Right hindlimb (tissue), 1 donor: ENCODE data around the gene FXYD2.

Experiments
- DNase-seq: peaks from one replicate; pipeline ENCODE4 v3.0.0-alpha.2; 2018

The FXYD2 gene

GRCh38 chr11:117795638-117796455 lies 28.7 kb downstream of the FXYD2 start:
- DNase-seq = no peak

DNA sequence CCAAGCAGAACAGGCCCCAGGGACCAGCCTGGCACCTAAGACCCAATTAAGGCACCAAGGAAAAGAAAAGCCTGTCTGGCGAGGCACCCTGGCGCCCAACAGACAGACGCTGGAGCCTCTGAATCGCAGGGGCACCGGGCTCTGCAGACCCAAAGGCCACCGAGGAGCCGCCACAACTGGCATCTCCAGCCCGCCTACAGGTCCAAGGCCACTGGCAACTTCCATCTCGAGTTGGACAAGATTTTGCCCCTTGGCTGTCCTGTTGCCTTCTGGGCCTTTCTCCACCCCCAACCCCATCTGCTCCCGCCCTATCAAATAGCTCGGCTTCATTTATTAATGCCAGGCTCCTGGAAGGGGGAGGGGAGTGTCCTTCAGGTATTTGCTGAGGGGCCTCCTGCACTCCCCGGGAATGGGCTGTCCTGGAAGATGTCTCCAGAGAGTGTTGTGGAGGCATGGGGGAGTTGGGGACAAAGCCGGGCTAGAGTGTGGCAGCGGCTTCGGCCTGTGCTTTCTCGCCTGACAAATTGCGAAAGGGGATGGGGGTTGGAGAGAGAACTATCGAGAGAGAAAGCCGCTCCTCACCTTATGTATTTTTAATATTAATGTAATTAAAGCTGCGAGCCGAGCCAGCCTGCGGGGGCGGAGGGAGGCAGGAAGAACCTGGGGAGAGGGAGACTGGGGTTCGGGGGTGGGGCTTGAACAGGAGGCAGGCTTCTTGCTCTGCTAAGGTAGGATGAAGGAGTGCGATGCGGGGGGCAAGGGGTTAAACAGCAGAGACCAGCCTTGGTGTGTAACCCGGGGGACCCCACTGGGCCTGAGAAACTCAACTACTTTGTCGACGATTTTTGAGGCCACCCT lies 29.5 kb downstream of the FXYD2 start:
- no peak for DNase-seq

DNA sequence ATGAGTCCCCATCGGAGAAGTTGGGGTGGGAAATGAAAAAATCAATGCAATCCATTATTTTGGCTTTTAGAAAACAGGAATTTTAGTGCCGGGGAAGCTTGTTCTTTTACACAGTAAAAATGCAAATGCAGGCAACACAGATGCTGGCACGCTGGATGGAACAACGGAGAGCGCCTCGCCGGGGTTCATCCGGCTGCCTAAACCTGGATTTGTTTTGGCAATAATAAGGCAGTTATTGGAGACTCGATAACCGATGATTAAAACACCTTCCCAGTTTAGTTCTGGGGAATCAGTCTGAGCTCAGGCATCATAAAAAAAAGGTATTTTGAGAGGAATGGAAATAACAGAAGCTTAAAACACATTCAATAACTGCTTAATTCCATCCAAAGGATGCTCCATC lies 30.4 kb downstream of the FXYD2 start:
- no peak for DNase-seq

DNA sequence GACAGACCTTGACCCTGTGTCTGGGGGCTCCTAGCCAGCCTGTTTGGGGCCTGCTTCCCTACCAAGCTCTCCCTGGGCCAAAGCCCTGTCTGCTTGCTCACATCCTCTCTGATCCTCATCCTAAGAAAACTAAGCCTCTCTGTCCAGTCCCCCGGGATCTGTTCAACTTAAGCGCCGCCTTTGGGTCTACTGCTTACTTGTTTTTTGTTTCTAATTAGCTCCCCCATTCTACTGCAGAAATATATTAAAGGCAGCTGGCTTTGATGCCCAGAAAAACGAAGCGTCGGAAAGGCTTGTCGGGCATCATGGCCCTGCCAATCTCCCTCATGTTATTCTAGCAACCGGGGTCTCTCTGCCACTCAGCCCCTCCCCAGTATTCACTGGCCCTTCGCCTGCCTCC lies 31.0 kb downstream of the FXYD2 start:
- DNase-seq = no peak

DNA sequence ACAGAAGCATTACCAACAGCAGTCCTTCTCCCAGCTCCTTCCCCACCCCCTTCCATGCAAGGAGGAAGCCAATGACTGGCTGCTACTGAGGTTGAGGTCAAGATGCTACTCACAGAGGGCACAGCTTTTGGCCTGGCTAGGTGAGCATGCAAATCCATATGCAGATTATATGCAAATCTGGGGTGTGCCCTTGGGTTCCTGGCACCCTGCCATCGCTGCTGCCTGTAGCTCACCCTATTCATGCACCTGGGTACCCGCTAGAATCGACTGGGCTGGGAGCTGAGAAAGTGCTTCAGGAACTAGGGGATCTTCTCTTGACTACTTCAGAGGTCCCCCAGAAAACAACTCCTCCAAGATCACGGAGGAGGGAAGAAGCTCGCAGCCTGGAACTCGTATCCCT lies 31.6 kb downstream of the FXYD2 start:
- no peak for DNase-seq

DNA sequence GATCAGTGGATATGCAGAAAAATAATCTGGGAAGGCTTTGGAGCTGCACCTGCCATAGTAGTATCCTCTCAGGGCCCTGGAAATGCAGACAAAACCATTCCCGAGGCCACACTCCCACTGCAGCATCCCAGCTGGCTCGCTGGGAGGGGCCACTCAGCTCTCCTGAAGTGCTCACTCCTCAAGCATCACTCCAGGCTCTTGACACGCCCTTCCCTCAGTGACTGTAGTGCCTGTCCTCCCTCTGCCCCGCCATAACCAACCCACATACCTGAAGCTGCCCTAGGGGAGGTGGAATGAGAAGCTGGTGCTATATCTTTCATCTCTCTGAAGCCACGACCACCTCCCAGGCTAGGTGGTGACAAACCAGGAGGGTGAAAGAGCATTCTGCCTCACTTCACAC lies 32.3 kb downstream of the FXYD2 start:
- DNase-seq = no peak

GRCh38 chr11:117790279-117790678 lies 34.3 kb downstream of the FXYD2 start:
- no peak for DNase-seq

GRCh38 chr11:117789241-117789640 lies 35.3 kb downstream of the FXYD2 start:
- DNase-seq = no peak

- no peak for DNase-seq
Measured at GRCh38 chr11:117786135-117786870, 38.2 kb downstream of the FXYD2 start.

DNA sequence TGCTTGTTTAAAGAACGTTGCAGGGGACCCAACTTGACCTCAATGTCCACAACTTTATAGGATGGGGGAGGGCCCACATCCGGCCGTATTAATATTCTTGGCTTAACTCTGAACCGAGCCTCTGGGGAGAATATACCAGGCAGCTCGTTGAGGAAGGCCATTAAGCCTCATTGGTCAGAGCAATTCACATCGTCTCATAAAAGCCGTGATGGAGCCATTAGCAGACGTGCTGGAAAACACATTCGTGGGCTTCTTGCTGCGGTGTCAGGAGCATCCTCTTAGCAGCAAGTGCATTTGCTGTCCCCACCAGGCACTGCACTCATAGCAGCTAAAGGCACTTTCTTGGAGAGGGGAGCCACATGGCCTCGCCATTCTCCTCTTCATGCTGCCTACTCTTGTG lies 42.4 kb downstream of the FXYD2 start:
- DNase-seq = no peak

DNA sequence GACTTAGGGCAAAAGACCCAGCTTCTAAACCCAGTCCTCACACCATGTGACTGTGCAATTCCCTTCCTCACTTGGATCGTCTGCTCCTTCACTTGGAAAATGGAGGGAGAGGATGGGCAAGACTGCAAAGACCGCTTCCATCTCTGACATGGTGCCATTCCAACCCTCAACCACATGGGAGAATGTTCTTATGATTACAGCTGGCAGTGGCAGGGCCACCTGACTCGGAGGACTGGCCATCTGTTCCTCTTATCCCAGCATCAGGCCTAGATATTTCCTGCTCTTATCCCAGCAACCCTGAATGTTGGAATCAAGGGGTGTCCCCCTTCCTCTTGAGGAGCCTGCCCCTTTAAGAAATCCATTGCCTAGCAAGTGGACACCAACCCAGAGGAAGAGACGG lies 42.9 kb downstream of the FXYD2 start:
- DNase-seq = no peak

DNA sequence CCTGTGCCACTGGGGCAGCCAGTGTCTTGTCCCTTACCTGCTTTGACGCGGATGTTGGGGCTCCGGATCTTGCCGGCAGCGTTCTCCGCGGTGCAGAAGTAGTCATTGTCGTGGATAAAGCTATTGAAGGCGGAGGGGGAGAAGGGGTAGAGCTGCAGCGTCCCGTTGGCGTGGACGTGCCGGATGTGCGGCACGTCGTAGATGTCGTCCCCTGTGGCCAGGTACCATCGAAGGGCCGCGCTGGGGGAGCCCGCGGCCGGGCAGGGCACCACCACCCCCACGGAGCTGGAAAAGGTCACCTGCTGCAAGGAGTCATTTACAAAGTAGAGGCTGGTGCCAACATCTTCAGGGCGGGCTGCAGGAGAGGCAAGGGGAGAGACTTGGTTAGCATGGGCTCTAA lies 44.1 kb downstream of the FXYD2 start:
- DNase-seq = no peak

DNA sequence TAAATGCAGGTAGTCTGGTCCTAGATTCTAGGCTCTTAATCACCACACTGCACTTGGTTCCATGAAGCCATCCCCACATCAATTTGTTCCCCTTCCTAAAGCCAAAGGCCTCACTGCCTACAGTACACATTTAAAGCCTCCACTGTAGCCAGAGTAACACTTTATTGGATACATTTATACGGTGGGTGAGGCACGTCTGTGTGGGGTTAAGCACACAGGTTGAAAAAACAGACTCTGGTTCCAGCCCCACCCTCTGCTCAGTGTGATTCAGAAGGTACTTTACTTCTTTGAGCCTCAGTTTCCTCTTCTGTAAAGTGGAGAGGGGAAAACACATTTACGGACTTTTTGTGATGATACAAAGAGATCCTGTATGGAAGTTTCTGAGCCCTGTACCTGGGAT lies 50.0 kb downstream of the FXYD2 start:
- no peak for DNase-seq

DNA sequence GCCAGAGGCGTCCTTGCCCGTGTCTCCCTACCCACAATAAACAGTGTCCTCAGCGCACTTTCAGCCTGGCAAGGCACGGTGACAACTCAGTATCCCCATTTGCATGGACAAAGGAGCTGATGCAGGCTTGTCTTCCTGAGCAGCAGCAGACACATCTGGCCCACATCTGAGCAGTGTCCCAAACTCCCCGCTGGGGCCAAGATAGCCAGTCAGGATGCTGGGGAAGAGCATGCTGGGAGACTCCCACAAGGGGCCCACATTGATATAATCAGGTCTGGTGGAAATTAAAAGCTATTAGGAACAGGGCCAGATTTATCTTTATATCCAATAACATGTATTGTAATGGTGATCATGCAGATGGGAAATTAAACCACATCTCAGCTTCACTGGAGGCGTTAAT lies 52.2 kb downstream of the FXYD2 start:
- DNase-seq = no peak

- no peak for DNase-seq
Measured at GRCh38 chr11:117771841-117772240, 52.7 kb downstream of the FXYD2 start.

GRCh38 chr11:117771197-117771596 lies 53.3 kb downstream of the FXYD2 start:
- no peak for DNase-seq

DNA sequence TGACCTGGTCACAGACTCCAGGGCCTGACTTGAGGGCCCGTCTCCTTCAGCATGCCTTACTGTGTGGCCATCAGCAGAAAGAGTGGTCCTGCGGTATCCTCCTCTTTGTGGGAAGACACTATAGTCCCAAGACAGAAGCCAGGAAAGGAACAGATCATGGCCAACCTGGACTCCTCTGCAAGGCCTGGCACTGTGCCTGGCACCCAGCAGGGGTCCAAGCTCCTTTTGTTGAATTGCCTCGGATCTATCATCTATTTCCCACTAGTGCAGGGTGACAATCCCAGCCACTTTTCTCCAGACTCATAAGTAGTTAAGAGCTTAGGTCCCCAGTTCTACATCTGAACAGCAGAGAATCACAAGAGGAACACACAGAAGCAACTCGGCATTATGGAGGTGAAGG lies 54.5 kb downstream of the FXYD2 start:
- DNase-seq = no peak
